Sigmoid colon (tissue), 4 donors: ENCODE results near the gene ZNF3.

Source experiments
- POLR2A ChIP-seq, 2 donors: fragments of 450-650 bp; IDR thresholded peaks; one replicate each; pipeline ENCODE4 v1.6.1; 2016; ENCODE audit warnings: antibody characterized with exemption in 2 of 2, mild to moderate bottlenecking in 2 of 2, moderate library complexity in 2 of 2
- POLR2AphosphoS5 ChIP-seq, 4 donors: sonication (generic); formaldehyde crosslinking; IDR thresholded peaks; one replicate each; pipeline ENCODE4 v1.6.1; 2017; ENCODE audit warnings: antibody characterized with exemption in 4 of 4
- TF ChIP-seq, protein P1 (sequence below), 4 experiments: fragments of 450-650 bp in 3 of 4; fragments of 200-600 bp in 1 of 4; IDR thresholded peaks; one replicate each; pipeline ENCODE4 v1.5.1; 2016 to 2019; ENCODE audit warnings: antibody characterized with exemption in 4 of 4, mild to moderate bottlenecking in 3 of 4, moderate library complexity in 2 of 4

GRCh38 chr7:100098913-100099312 lies 17.4 kb upstream of the ZNF3 start:
- no peak for TF ChIP-seq POLR2A (IDR thresholded peaks at IDR 0.05)
- TF ChIP-seq POLR2AphosphoS5 (IDR thresholded peaks at IDR 0.05), result no peak
- TF ChIP-seq, protein P1, sequence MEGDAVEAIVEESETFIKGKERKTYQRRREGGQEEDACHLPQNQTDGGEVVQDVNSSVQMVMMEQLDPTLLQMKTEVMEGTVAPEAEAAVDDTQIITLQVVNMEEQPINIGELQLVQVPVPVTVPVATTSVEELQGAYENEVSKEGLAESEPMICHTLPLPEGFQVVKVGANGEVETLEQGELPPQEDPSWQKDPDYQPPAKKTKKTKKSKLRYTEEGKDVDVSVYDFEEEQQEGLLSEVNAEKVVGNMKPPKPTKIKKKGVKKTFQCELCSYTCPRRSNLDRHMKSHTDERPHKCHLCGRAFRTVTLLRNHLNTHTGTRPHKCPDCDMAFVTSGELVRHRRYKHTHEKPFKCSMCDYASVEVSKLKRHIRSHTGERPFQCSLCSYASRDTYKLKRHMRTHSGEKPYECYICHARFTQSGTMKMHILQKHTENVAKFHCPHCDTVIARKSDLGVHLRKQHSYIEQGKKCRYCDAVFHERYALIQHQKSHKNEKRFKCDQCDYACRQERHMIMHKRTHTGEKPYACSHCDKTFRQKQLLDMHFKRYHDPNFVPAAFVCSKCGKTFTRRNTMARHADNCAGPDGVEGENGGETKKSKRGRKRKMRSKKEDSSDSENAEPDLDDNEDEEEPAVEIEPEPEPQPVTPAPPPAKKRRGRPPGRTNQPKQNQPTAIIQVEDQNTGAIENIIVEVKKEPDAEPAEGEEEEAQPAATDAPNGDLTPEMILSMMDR (IDR thresholded peaks at IDR 0.05), result no peak
